ENCODE results near the gene WDR37. TPM values are rescaled to one million over a fixed set of nuclear protein-coding genes. Genes with fewer than 3 reads are reported as not detected.

Gene WDR37
- total RNA-seq, 2 donors from 2014 or later, result 18.1 to 18.7 TPM

Other genes with a start within 250 kb of the WDR37 start
- gene LARP4B, start 124.7 kb upstream of the WDR37 start, total RNA-seq, result 100 to 1,000 TPM; 103 to 109 TPM
- 10 to 100 TPM; 76.9 to 78.1 TPM for gene GTPBP4, start 68.0 kb upstream of the WDR37 start, total RNA-seq
- not detected for gene IDI2, start 30.5 kb upstream of the WDR37 start, total RNA-seq
- 10 to 100 TPM; 37.4 to 46.7 TPM for gene IDI1, start 7.3 kb upstream of the WDR37 start, total RNA-seq